HCT116 (cell line): Measurements from ENCODE around the gene RBM20. TPM values are rescaled to one million over a fixed set of nuclear protein-coding genes. Genes with fewer than 3 reads are reported as not detected.
A peak's percentile ranks its signal among the peaks of the same experiment; 100 is the strongest.

Experiments used
- ATAC-seq: fragments of 200-7000 bp; cut with Tn5 transposase; 2 replicates; pipeline ENCODE4 v1.9.1; 2020; ENCODE audit warnings: mild to moderate bottlenecking, moderate library complexity
- BruUV-seq: library from RNA; stranded (reverse); fragments of 400-500 nt; replicated peaks from 2 replicates; lab custom pipeline; 2021; lab: Mats Ljungman, UMichigan
- CTCF ChIA-PET: fragments of 300-600 bp; sonication (Branson Sonifier 250); formaldehyde crosslinking; loops from one replicate; lab custom pipeline; 2021; ENCODE audit warnings: antibody characterized with exemption; lab: Charles Lee
- POLR2A ChIA-PET: fragments of 300-600, 350-600 bp; sonication (Branson Sonifier 250); formaldehyde crosslinking; loops from one replicate; lab custom pipeline; 2021; ENCODE audit warnings: antibody characterized with exemption; lab: Charles Lee
- RAD21 ChIA-PET, 2 experiments: fragments of 300-600 bp; sonication (Branson Sonifier 250); formaldehyde crosslinking; loops; one replicate each; lab custom pipeline; 2023; ENCODE audit warnings: low total read pairs in 2 of 2; ENCODE audit not compliant: uncharacterized antibody in 2 of 2, unreplicated experiment in 2 of 2, low non-redundant PET in 1 of 2; lab: Charles Lee
- DNase-seq: peaks from one replicate; pipeline ENCODE4 v3.0.0-alpha.2; 2010; ENCODE audit warnings: low read depth, low spot score
- H2AFZ ChIP-seq: fragments of 200-600 bp; shearing (Covaris generic), sonication (generic); 2 replicates; pipeline ENCODE4 v1.6.1; 2017; ENCODE audit warnings: low read depth, mixed run types, mixed read lengths, antibody characterized with exemption, low read length; ENCODE audit not compliant: poor library complexity, severe bottlenecking
- H3K27ac ChIP-seq: 2 replicates; pipeline ENCODE4 v1.5.1; 2012; ENCODE audit warnings: low read depth, low read length
- H3K27me3 ChIP-seq: fragments of 200-600 bp; sonication (generic); 2 replicates; pipeline ENCODE4 v1.6.1; 2016; ENCODE audit warnings: mixed run types, low read length, mixed read lengths; ENCODE audit not compliant: insufficient read depth
- H3K36me3 ChIP-seq, 2 experiments: fragments of 200-500 bp in 1 of 2; fragments of 200-600 bp in 1 of 2; sonication (Bioruptor generic) in 1 of 2; sonication (generic) in 1 of 2; 2 replicates each; pipeline versions ENCODE4 v1.5.1 to v1.6.1; 2014 to 2016; ENCODE audit warnings: low read length in 2 of 2, inconsistent platforms in 1 of 2, mixed read lengths in 1 of 2, mixed run types in 1 of 2; ENCODE audit not compliant: insufficient read depth in 2 of 2, control insufficient read depth in 1 of 2
- H3K4me1 ChIP-seq, 2 experiments: fragments of 200-600 bp in 1 of 2; sonication (generic) in 1 of 2; 2 replicates each; pipeline versions ENCODE4 v1.5.1 to v1.6.1; 2012 to 2017; ENCODE audit warnings: low read length in 2 of 2, inconsistent platforms in 1 of 2, mild to moderate bottlenecking in 1 of 2, mixed read lengths in 1 of 2, mixed run types in 1 of 2, moderate library complexity in 1 of 2; ENCODE audit not compliant: insufficient read depth in 2 of 2, control insufficient read depth in 1 of 2
- H3K4me2 ChIP-seq: fragments of 200-600 bp; sonication (generic); 2 replicates; pipeline ENCODE4 v1.6.1; 2017; ENCODE audit warnings: mixed run types, low read length, mixed read lengths
- H3K4me3 ChIP-seq, 2 experiments: fragments of 200-600 bp in 1 of 2; sonication (generic) in 1 of 2; replicated peaks in 1 of 2; 2 replicates each; pipeline ENCODE4 v1.5.1; 2011 to 2016; ENCODE audit warnings: low read length in 2 of 2, control low read depth in 1 of 2, low read depth in 1 of 2, mild to moderate bottlenecking in 1 of 2, mixed read lengths in 1 of 2, mixed run types in 1 of 2
- H3K79me2 ChIP-seq: fragments of 200-600 bp; sonication (generic); 2 replicates; pipeline ENCODE4 v1.6.1; 2017; ENCODE audit warnings: mild to moderate bottlenecking, mixed run types, low read length, moderate library complexity, mixed read lengths; ENCODE audit not compliant: insufficient read depth
- H3K9ac ChIP-seq: fragments of 200-600 bp; sonication (generic); 2 replicates; pipeline ENCODE4 v1.6.1; 2016; ENCODE audit warnings: low read length, mixed read lengths
- H3K9me2 ChIP-seq: fragments of 200-600 bp; sonication (generic), shearing (Covaris generic); 2 replicates; pipeline ENCODE4 v1.6.1; 2017; ENCODE audit warnings: mixed run types, mild to moderate bottlenecking, moderate library complexity; ENCODE audit not compliant: insufficient read depth
- H3K9me3 ChIP-seq, 2 experiments: fragments of 200-500 bp in 1 of 2; fragments of 200-600 bp in 1 of 2; sonication (Bioruptor generic) in 1 of 2; sonication (generic) in 1 of 2; 2 replicates each; pipeline ENCODE4 v1.6.1; 2014 to 2017; ENCODE audit warnings: low read length in 2 of 2, mixed read lengths in 2 of 2, inconsistent platforms in 1 of 2, low read depth in 1 of 2, mild to moderate bottlenecking in 1 of 2, mixed run types in 1 of 2, moderate library complexity in 1 of 2; ENCODE audit not compliant: control insufficient read depth in 1 of 2, insufficient read depth in 1 of 2
- H4K20me1 ChIP-seq: fragments of 200-600 bp; sonication (generic), shearing (Covaris generic); 2 replicates; pipeline ENCODE4 v1.6.1; 2017; ENCODE audit warnings: mixed run types, mild to moderate bottlenecking, moderate library complexity; ENCODE audit not compliant: insufficient read depth
- CBX3 ChIP-seq: IDR thresholded peaks from 2 replicates; pipeline ENCODE4 v1.6.1; 2012; ENCODE audit warnings: low read depth
- CEBPB ChIP-seq: IDR thresholded peaks from 2 replicates; pipeline ENCODE4 v1.6.1; 2012; ENCODE audit warnings: low read depth
- CTCF ChIP-seq, 3 experiments: fragments of 200-600 bp in 1 of 3; sonication (generic) in 1 of 3; IDR thresholded peaks in 2 of 3; conservative IDR thresholded peaks in 1 of 3; 2 replicates each; pipeline ENCODE4 v1.5.1; 2012 to 2017; ENCODE audit warnings: low read depth in 2 of 3, low read length in 2 of 3, antibody characterized with exemption in 1 of 3, borderline replicate concordance in 1 of 3, control low read depth in 1 of 3, mild to moderate bottlenecking in 1 of 3, mixed read lengths in 1 of 3, mixed run types in 1 of 3, moderate library complexity in 1 of 3; ENCODE audit not compliant: insufficient read depth in 1 of 3
- EGR1 ChIP-seq: IDR thresholded peaks from 2 replicates; pipeline ENCODE4 v1.6.1; 2012; ENCODE audit warnings: low read depth
- EZH2phosphoT487 ChIP-seq: fragments of 200-600 bp; IDR thresholded peaks from 2 replicates; pipeline ENCODE4 v1.6.1; 2018; ENCODE audit warnings: antibody characterized with exemption, borderline replicate concordance
- FOSL1 ChIP-seq: IDR thresholded peaks from 2 replicates; pipeline ENCODE4 v1.6.1; 2012; ENCODE audit warnings: low read depth
- POLR2AphosphoS5 ChIP-seq: IDR thresholded peaks from 2 replicates; pipeline ENCODE4 v1.6.1; 2011; ENCODE audit warnings: mild to moderate bottlenecking, low read depth, low read length, moderate library complexity
- REST ChIP-seq: IDR thresholded peaks from 2 replicates; pipeline ENCODE4 v1.6.1; 2012; ENCODE audit warnings: low read depth
- SIN3A ChIP-seq: IDR thresholded peaks from 2 replicates; pipeline ENCODE4 v1.6.1; 2012; ENCODE audit warnings: low read depth
- SP1 ChIP-seq: IDR thresholded peaks from 2 replicates; pipeline ENCODE4 v1.6.1; 2012; ENCODE audit warnings: low read depth
- SRF ChIP-seq: IDR thresholded peaks from 2 replicates; pipeline ENCODE4 v1.6.1; 2012; ENCODE audit warnings: low read depth
- TCF7L2 ChIP-seq: IDR thresholded peaks from 2 replicates; pipeline ENCODE4 v1.7.0; 2011; ENCODE audit warnings: borderline replicate concordance, inconsistent platforms; ENCODE audit not compliant: insufficient read depth, insufficient read length; ENCODE audit errors: extremely low read depth
- YY1 ChIP-seq: IDR thresholded peaks from 2 replicates; pipeline ENCODE4 v1.6.1; 2011; ENCODE audit warnings: low read length, low read depth, moderate library complexity, mild to moderate bottlenecking; ENCODE audit not compliant: insufficient replicate concordance; ENCODE audit errors: extremely low read depth
- ZBTB33 ChIP-seq: IDR thresholded peaks from 2 replicates; pipeline ENCODE4 v1.6.1; 2011; ENCODE audit warnings: mild to moderate bottlenecking, low read length, moderate library complexity; ENCODE audit not compliant: insufficient replicate concordance; ENCODE audit errors: extremely low read depth
- ZFX ChIP-seq: fragments of 450-650 bp; IDR thresholded peaks from 2 replicates; pipeline ENCODE4 v1.6.1; 2017
- intact Hi-C: fragments of 100-400 bp; cut with micrococcal nuclease; formaldehyde crosslinking; loops from 2 replicates; pipeline ENCODE4 v1.10.0; 2022
- total RNA-seq: library from RNA; stranded (reverse); gene quantifications from one replicate; pipeline ENCODE4 v1.2.1, GENCODE V29; 2021; ENCODE audit not compliant: unreplicated experiment

Gene RBM20
- total RNA-seq, 1 experiment from 2014 or later: 2.0 TPM

- TF ChIP-seq ZBTB33 (no peak), YY1 (peak; percentile 11), CTCF (IDR thresholded peaks at IDR 0.05 in 2 of 3, conservative IDR thresholded peaks at IDR 0.05 in 1 of 3; ENCODE audit: borderline replicate concordance in 1 of 3, insufficient read depth in 1 of 3, low read depth in 2 of 3, low read length in 2 of 3) (peak; percentile 73 to 86 (median 85)), TCF7L2 (no peak), EZH2phosphoT487 (no peak), ZFX (no peak), POLR2AphosphoS5 (no peak), SP1 (no peak), SRF (no peak)
These were observed 43.5 kb upstream of the RBM20 start (continued) for GRCh38 chr10:110600487-110601101.

GRCh38 chr10:110601581-110601980 lies 42.6 kb upstream of the RBM20 start:
- Histone ChIP-seq H3K36me3 (peaks cover 55 to 68% of the 10 kb centered on the region in 2 experiments), H3K79me2 (no peaks in the 10 kb centered on the region), H3K9me2 (no peaks in the 10 kb centered on the region), H3K9me3 (no peaks in the 10 kb centered on the region), H3K27ac (no peak overlapping the region), H2AFZ (no peak overlapping the region), H3K4me2 (no peak overlapping the region), H3K27me3 (no peaks in the 10 kb centered on the region), H4K20me1 (no peaks in the 10 kb centered on the region), H3K9ac (no peak overlapping the region), H3K4me1 (no peaks in the 10 kb centered on the region), H3K4me3 (no peak overlapping the region)
- TF ChIP-seq ZBTB33 (no peak), CEBPB (no peak), REST (no peak), EGR1 (no peak), SIN3A (no peak), FOSL1 (no peak), CBX3 (no peak), SRF (no peak)
- DNase-seq (no peak), ATAC-seq (no peak)
- RAD21 ChIA-PET: no interaction called here
- intact Hi-C loops: loop anchor here (2.0 to 5.0 kb wide), 2 partner anchors 45 to 99 kb away; no protein-coding TSS in a partner anchor
- CTCF ChIA-PET: no interaction called here
- POLR2A ChIA-PET: no interaction called here
- no TSS peak for BruUV-seq
